Lower leg skin (tissue), 4 donors: ENCODE measurements around the gene SNX19. TPM values are rescaled to one million over a fixed set of nuclear protein-coding genes. Genes with fewer than 3 reads are reported as not detected.

Source experiments
- DNase-seq, 2 donors: peaks; one replicate each; pipeline ENCODE4 v3.0.0-alpha.2; 2019; ENCODE audit warnings: low spot score in 2 of 2
- H3K4me3 ChIP-seq: fragments of 200-600 bp; sonication (generic); 2 replicates; pipeline ENCODE4 v1.5.1; 2017; ENCODE audit warnings: mild to moderate bottlenecking, low read depth; ENCODE audit not compliant: poor library complexity, severe bottlenecking
- CTCF ChIP-seq, 3 donors: fragments of 450-650 bp; IDR thresholded peaks; one replicate each; pipeline ENCODE4 v1.5.1; 2016; ENCODE audit warnings: antibody characterized with exemption in 3 of 3, mild to moderate bottlenecking in 3 of 3, moderate library complexity in 2 of 3
- POLR2A ChIP-seq, 2 donors: fragments of 450-650 bp; IDR thresholded peaks; one replicate each; pipeline ENCODE4 v1.6.1; 2016 to 2017; ENCODE audit warnings: antibody characterized with exemption in 2 of 2, mild to moderate bottlenecking in 1 of 2, moderate library complexity in 1 of 2
- WGBS, 2 donors: methylation state at CpG; one replicate each; pipeline ENCODE4 v1.1.5; 2018; 5-methylcytosine and 5-hydroxymethylcytosine counted together
- intact Hi-C: fragments of 100-400 bp; cut with DNase I; formaldehyde crosslinking; loops from one replicate; pipeline ENCODE4 v1.15.0; 2023; ENCODE audit warnings: low total_unique reads
- total RNA-seq, 4 donors: library from RNA; depleted of rRNA; stranded (reverse); fragments of >200 nt; gene quantifications; one replicate each; pipeline ENCODE4 v1.1.0, GENCODE V29; 2016

The SNX19 gene
- total RNA-seq, 4 donors from 2014 or later: 50.0 to 77.2 (median 60.5) TPM

DNA sequence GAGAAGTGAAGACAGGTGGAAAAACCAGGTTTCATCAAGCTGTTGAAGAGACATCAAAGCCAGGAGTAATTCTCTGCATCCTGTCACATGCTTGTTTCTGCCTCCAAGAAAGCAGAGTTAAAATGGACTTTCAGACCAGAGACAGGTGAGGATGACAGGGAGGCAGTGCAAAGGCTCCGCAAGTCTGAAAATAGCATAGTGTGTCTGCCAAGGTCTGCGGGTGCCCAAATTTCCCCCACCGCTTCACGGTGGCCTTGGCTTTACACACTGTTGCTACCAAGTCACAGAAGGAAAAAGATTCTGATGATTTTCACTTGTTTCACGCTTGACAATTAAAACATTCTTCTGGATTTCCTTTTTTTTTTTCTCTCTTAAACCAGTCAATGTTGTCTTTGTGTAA lies 44.2 kb downstream of the SNX19 start:
- TF ChIP-seq POLR2A (IDR thresholded peaks at IDR 0.05) (no peak), CTCF (IDR thresholded peaks at IDR 0.05) (no peak)
- WGBS, 2 donors: 90 to 91% methylated on average over 5 of the region's 5 CpGs
- H3K4me3 ChIP-seq: no peak overlapping the region
- no peak for DNase-seq
- intact Hi-C loops: no loop called here

DNA sequence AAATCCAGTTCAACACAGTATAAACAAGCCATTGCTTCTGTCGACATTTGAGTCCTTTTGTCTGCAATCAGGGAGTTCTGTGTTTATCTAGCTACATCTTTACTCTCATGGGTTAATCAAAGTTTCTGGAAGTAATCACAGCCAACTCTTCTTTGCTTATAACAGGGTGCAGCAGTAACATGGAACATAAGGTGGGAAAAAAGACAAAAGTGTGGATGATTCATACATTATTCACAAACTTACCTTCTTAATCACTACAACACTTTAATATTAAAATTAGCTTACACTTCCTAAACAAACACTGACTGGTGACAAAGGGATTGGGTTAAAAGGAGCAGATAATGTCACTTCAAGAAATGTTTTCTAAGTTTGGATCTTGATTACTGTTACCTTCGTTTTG lies 44.7 kb downstream of the SNX19 start:
- TF ChIP-seq CTCF (IDR thresholded peaks at IDR 0.05): no peak
- no peak for TF ChIP-seq POLR2A (IDR thresholded peaks at IDR 0.05)
- DNase-seq: no peak
- intact Hi-C loops: no loop called here
- no peak overlapping the region for H3K4me3 ChIP-seq
- 62 to 83% methylated on average over 2 of the region's 2 CpGs for WGBS, 2 donors

DNA sequence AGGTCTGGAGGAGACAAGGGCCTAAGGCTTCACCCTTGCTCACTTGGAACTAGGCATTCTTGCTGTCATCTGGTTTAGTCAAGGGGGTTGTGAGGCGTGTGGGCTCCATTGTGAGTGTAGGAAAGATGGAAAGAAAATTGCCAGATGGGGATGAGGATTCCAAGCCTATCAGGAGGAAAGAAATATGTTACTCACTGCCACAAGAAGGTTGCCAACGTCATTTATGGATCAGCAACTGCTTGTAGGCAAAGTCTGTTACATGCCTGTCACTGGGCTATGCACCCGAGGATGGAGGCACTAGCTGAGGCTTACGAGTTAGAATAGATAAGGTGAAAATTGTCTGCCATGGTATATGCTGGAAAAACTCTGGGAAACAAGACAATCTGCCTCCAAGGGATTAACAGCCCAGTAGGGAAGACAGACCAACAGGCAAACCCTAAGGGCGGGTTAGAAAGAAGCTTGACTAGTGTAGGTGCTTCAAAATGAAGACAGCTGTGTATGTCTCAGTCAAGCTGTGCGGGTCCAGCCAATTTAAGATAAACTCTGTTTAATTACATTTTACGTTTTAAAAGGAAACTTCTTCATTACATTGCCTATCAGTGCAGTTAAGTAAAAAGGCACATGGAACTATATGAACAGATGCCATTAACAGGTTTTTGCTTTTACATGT lies 47.4 kb downstream of the SNX19 start:
- TF ChIP-seq POLR2A (IDR thresholded peaks at IDR 0.05) (no peak), CTCF (IDR thresholded peaks at IDR 0.05) (no peak)
- intact Hi-C loops: loop anchor here (10.0 kb wide), 1 partner anchor 654 kb away; no protein-coding TSS in a partner anchor
- no peak overlapping the region for H3K4me3 ChIP-seq
- 89 to 93% methylated on average over 7 of the region's 7 CpGs for WGBS, 2 donors
- DNase-seq: no peak

- no peak for DNase-seq
- 85 to 89% methylated on average over 8 of the region's 8 CpGs for WGBS, 2 donors
- H3K4me3 ChIP-seq: no peak overlapping the region
- intact Hi-C loops: loop anchor here (10.0 kb wide), 1 partner anchor 653 kb away; no protein-coding TSS in a partner anchor
- TF ChIP-seq POLR2A (IDR thresholded peaks at IDR 0.05): no peak
- no peak for TF ChIP-seq CTCF (IDR thresholded peaks at IDR 0.05)
Observed at GRCh38 chr11:130868086-130868710, 48.1 kb downstream of the SNX19 start.

DNA sequence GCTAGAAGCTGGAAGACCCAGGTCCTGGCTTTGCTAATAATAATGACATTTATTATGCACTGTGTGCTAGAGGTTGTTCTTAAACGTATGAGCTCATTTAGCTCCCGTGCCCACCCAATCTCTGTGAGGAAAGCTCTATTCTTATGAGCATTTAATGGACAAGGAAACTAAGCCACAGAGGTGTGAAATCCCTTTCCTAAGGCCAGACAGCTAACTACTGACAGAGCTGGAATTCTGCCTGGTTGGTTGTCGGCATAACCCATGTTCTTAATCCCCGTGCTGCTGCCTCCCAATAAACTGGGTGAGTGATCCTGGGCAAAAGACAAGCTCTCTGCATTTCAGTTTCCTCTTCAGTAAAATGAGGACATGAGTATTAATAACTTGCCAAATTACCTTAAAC lies 49.4 kb downstream of the SNX19 start:
- TF ChIP-seq CTCF (IDR thresholded peaks at IDR 0.05) (no peak), POLR2A (IDR thresholded peaks at IDR 0.05) (no peak)
- intact Hi-C loops: loop anchor here (10.0 kb wide), 1 partner anchor 652 kb away; no protein-coding TSS in a partner anchor
- 71 to 82% methylated on average over 4 of the region's 4 CpGs for WGBS, 2 donors
- no peak overlapping the region for H3K4me3 ChIP-seq
- DNase-seq: no peak
